ENCODE data around the gene KRAS. TPM values are rescaled to one million over a fixed set of nuclear protein-coding genes. Genes with fewer than 3 reads are reported as not detected.

Gene KRAS
- total and polyA plus RNA-seq, 2 of the 13 experiments (the other 11 are each of a cell fraction or from before 2014, with no cell fraction given) = 6.5 to 9.8 TPM

DNA sequence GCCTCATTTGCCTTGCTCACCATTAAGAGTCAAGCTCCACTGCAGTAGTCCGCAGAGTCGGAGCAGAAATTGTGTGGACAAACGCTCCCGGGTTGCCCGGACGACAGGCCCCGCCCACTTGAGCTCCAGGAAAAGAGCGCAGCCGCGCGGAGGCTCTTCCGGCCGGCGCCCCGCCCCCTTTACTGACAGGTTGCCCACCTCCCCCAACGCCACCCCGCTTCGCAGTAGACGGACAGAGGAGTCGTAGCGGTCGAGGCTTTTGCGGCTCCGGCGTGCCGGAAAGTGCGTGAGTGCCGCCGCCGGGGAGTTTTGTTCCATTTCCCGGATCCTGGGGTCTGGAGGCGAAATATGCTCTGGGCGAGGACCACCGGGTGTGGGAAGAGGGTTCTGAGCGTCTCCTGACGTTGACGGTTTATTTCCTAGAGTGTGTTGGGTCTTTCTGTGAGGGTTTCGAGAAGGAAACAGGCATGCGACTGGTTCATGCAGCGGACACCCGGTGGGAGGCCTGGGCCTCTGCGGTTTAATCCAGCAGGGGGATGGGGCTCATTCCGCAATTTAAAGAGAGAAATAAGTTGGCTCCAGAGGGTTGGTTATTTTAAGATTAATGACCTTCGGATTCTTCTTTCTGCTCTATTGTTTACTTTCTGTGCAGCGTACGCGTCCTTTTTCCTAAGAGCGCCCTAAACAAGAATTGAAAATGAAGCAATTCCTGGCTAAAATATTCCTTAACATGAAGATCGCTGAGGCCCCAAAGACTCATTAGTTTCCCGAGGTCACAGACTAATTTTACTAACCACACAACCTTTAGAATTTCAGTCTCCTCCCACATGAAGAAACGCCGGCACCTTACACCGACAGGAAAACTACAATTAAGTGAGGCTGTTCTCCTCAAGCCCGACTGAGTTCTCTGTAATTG, 55.4 kb downstream of the KRAS start, which contains the start of the genes DNAI7 and ETFRF1 (continued):
- TF ChIP-seq SP4 (CRISPR knock-in tag; IDR thresholded peaks at IDR 0.05) (peak; percentile 82), RELA (CRISPR knock-in tag; IDR thresholded peaks at IDR 0.05) (no peak), ZNF451 (CRISPR knock-in tag; IDR thresholded peaks at IDR 0.05) (no peak), ZNF547 (CRISPR knock-in tag; IDR thresholded peaks at IDR 0.05) (0 out of 2 replicates have a peak, but pooled peaks have one; percentile 72), ZNF556 (CRISPR knock-in tag; IDR thresholded peaks at IDR 0.05; ENCODE audit: borderline replicate concordance) (no peak), ZNF20 (CRISPR knock-in tag; IDR thresholded peaks at IDR 0.05) (peak; percentile 39), ZC3H4 (CRISPR knock-in tag; IDR thresholded peaks at IDR 0.05; ENCODE audit: borderline replicate concordance) (no peak), ZNF839 (CRISPR knock-in tag; IDR thresholded peaks at IDR 0.05; ENCODE audit: borderline replicate concordance) (no peak), KDM2A (CRISPR knock-in tag; IDR thresholded peaks at IDR 0.05; ENCODE audit: borderline replicate concordance, low read depth) (peak; percentile 90), SYNCRIP (IDR thresholded peaks at IDR 0.05; ENCODE audit: insufficient read depth, low read depth, low read length) (no peak), MED13 (CRISPR knock-in tag; IDR thresholded peaks at IDR 0.05) (no peak), RNF2 (conservative IDR thresholded peaks at IDR 0.05; ENCODE audit: low read depth) (peak; percentile 63; the same call in 1 of the 2 replicates), PCBP1 (IDR thresholded peaks at IDR 0.05; ENCODE audit: borderline replicate concordance, low read depth, low read length) (no peak), CHCHD3 (CRISPR knock-in tag; IDR thresholded peaks at IDR 0.05) (no peak), SMYD3 (CRISPR knock-in tag; IDR thresholded peaks at IDR 0.05) (no peak), HDAC2 (CRISPR knock-in tag; IDR thresholded peaks at IDR 0.05) (no peak; the same call in 1 of the 2 replicates), SOX13 (IDR thresholded peaks at IDR 0.05) (no peak), SOX13 (CRISPR knock-in tag; conservative IDR thresholded peaks at IDR 0.05 in 1 of 2, IDR thresholded peaks at IDR 0.05 in 1 of 2) (peak in 1 of 2 experiments; percentile 20; a peak in 1 of 4 replicates)
- TF ChIP-seq, protein P1, sequence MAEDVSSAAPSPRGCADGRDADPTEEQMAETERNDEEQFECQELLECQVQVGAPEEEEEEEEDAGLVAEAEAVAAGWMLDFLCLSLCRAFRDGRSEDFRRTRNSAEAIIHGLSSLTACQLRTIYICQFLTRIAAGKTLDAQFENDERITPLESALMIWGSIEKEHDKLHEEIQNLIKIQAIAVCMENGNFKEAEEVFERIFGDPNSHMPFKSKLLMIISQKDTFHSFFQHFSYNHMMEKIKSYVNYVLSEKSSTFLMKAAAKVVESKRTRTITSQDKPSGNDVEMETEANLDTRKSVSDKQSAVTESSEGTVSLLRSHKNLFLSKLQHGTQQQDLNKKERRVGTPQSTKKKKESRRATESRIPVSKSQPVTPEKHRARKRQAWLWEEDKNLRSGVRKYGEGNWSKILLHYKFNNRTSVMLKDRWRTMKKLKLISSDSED (CRISPR knock-in tag; IDR thresholded peaks at IDR 0.05) = no peak
- TF ChIP-seq, protein P2, sequence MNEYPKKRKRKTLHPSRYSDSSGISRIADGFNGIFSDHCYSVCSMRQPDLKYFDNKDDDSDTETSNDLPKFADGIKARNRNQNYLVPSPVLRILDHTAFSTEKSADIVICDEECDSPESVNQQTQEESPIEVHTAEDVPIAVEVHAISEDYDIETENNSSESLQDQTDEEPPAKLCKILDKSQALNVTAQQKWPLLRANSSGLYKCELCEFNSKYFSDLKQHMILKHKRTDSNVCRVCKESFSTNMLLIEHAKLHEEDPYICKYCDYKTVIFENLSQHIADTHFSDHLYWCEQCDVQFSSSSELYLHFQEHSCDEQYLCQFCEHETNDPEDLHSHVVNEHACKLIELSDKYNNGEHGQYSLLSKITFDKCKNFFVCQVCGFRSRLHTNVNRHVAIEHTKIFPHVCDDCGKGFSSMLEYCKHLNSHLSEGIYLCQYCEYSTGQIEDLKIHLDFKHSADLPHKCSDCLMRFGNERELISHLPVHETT (CRISPR knock-in tag; conservative IDR thresholded peaks at IDR 0.05) = 0 out of 2 replicates have a peak, but pooled peaks have one; percentile 54
- TF ChIP-seq, protein P3, sequence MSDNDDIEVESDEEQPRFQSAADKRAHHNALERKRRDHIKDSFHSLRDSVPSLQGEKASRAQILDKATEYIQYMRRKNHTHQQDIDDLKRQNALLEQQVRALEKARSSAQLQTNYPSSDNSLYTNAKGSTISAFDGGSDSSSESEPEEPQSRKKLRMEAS (IDR thresholded peaks at IDR 0.05) = peak; percentile 81
- TF ChIP-seq, protein P4, sequence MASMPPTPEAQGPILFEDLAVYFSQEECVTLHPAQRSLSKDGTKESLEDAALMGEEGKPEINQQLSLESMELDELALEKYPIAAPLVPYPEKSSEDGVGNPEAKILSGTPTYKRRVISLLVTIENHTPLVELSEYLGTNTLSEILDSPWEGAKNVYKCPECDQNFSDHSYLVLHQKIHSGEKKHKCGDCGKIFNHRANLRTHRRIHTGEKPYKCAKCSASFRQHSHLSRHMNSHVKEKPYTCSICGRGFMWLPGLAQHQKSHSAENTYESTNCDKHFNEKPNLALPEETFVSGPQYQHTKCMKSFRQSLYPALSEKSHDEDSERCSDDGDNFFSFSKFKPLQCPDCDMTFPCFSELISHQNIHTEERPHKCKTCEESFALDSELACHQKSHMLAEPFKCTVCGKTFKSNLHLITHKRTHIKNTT (CRISPR knock-in tag; IDR thresholded peaks at IDR 0.05) = no peak
- TF ChIP-seq, protein P5, sequence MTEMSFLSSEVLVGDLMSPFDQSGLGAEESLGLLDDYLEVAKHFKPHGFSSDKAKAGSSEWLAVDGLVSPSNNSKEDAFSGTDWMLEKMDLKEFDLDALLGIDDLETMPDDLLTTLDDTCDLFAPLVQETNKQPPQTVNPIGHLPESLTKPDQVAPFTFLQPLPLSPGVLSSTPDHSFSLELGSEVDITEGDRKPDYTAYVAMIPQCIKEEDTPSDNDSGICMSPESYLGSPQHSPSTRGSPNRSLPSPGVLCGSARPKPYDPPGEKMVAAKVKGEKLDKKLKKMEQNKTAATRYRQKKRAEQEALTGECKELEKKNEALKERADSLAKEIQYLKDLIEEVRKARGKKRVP (CRISPR knock-in tag; IDR thresholded peaks at IDR 0.05) = 0 out of 4 replicates have a peak, but pooled peaks of 1 of the 2 experiments have one; percentile 33
